Dermis microvascular lymphatic vessel endothelial cell (primary cell): ENCODE data around the gene EFCAB8. TPM values are rescaled to one million over a fixed set of nuclear protein-coding genes. Genes with fewer than 3 reads are reported as not detected.
"Not testable (repeated sequence)": the region's sequence is repeated elsewhere in the genome, so short reads cannot be mapped to it uniquely, and the experiment has no call there.

Source experiments
- DNase-seq, 2 donors: peaks; one replicate each; pipeline versions ENCODE4 v3.0.0 to v3.0.0-alpha.2; 2010; ENCODE audit warnings: low read depth in 2 of 2
- total RNA-seq: library from RNA; depleted of rRNA; stranded (reverse); fragments of >200 nt; gene quantifications from 2 replicates; pipeline ENCODE4 v1.2.1, GENCODE V29; 2014

The EFCAB8 gene
- total RNA-seq, 1 donor from 2014 or later: not detected

- no peak for DNase-seq
Measured at GRCh38 chr20:32971703-32972161, 113.0 kb downstream of the EFCAB8 start.

GRCh38 chr20:32972181-32973076 is 113.7 kb downstream of the EFCAB8 start:
- peak in 1 of 2 donors; percentile 20 for DNase-seq

- DNase-seq: no peak
Measured at GRCh38 chr20:32973077-32973717, 114.5 kb downstream of the EFCAB8 start.

GRCh38 chr20:32974204-32975064 is 115.7 kb downstream of the EFCAB8 start:
- DNase-seq: not testable (repeated sequence)

- not testable (repeated sequence) for DNase-seq
Measured at GRCh38 chr20:32975121-32975520, 116.4 kb downstream of the EFCAB8 start.

GRCh38 chr20:32975698-32976674 is 117.3 kb downstream of the EFCAB8 start:
- no peak for DNase-seq

- no peak for DNase-seq
Measured at GRCh38 chr20:32976746-32977145, 118.0 kb downstream of the EFCAB8 start.

- DNase-seq: no peak
Measured at GRCh38 chr20:32977281-32978008, 118.7 kb downstream of the EFCAB8 start.

GRCh38 chr20:32978009-32978335 is 119.2 kb downstream of the EFCAB8 start:
- DNase-seq: no peak

GRCh38 chr20:32979201-32979998 is 120.7 kb downstream of the EFCAB8 start:
- DNase-seq: no peak

GRCh38 chr20:32980131-32980941 is 121.6 kb downstream of the EFCAB8 start:
- DNase-seq: no peak

- DNase-seq: no peak
Measured at GRCh38 chr20:32980990-32981389, 122.3 kb downstream of the EFCAB8 start.

- DNase-seq: no peak
Measured at GRCh38 chr20:32982617-32983458, 124.1 kb downstream of the EFCAB8 start.

- no peak for DNase-seq
Measured at GRCh38 chr20:32983459-32984112, 124.9 kb downstream of the EFCAB8 start.

GRCh38 chr20:32984196-32984595 is 125.5 kb downstream of the EFCAB8 start:
- no peak for DNase-seq

GRCh38 chr20:32984631-32985354 is 126.1 kb downstream of the EFCAB8 start:
- DNase-seq: no peak
